Psoas muscle (tissue), 8 donors: ENCODE data around the gene KMT5B. TPM values are rescaled to one million over a fixed set of nuclear protein-coding genes. Genes with fewer than 3 reads are reported as not detected.

Source experiments
- ATAC-seq, 4 donors: fragments of 200-7000 bp; cut with Tn5 transposase; one replicate each; pipeline ENCODE4 v1.9.1; 2020; ENCODE audit warnings: moderate library complexity in 3 of 4, mild to moderate bottlenecking in 2 of 4
- DNase-seq, 2 donors: peaks; one replicate each; pipeline ENCODE4 v3.0.0-alpha.2; 2020
- H3K27ac ChIP-seq: fragments of 200-600 bp; one replicate; pipeline ENCODE4 v1.8.0; 2022
- H3K27me3 ChIP-seq, 3 donors: fragments of 200-600 bp in 1 of 3; one replicate each; pipeline versions ENCODE4 v1.6.1 to v1.8.0; 2013 to 2022; ENCODE audit warnings: low read length in 2 of 3, mild to moderate bottlenecking in 2 of 3, moderate library complexity in 1 of 3; ENCODE audit not compliant: insufficient read depth in 3 of 3
- H3K36me3 ChIP-seq, 2 donors: fragments of 200-600 bp in 1 of 2; one replicate each; pipeline versions ENCODE4 v1.6.1 to v1.8.0; 2013 to 2022; ENCODE audit warnings: low read depth in 1 of 2, mild to moderate bottlenecking in 1 of 2, moderate library complexity in 1 of 2; ENCODE audit not compliant: insufficient read depth in 1 of 2
- H3K4me1 ChIP-seq: fragments of 200-600 bp; one replicate; pipeline ENCODE4 v1.8.0; 2022
- H3K4me3 ChIP-seq: fragments of 200-600 bp; one replicate; pipeline ENCODE4 v1.8.0; 2022; ENCODE audit warnings: mild to moderate bottlenecking
- H3K9me3 ChIP-seq: fragments of 200-600 bp; one replicate; pipeline ENCODE4 v1.8.0; 2022
- CTCF ChIP-seq: fragments of 200-600 bp; IDR thresholded peaks from one replicate; pipeline ENCODE4 v1.8.0; 2022; ENCODE audit warnings: antibody characterized with exemption
- WGBS, 3 donors: extraction: QIAGEN DNeasy Blood & Tissue Kit; methylation state at CpG; one replicate each; pipeline versions ENCODE4 v1.1.6 to v1.1.7; 2013; 5-methylcytosine and 5-hydroxymethylcytosine counted together
- intact Hi-C, 2 donors: fragments of 100-400 bp; cut with DNase I; formaldehyde crosslinking; loops; one replicate each; pipeline versions ENCODE4 v1.11.0 to v1.14.2; 2022
- polyA plus RNA-seq, 3 donors: library from polyadenylated mRNA; stranded (reverse); fragments of 200-250 nt; gene quantifications; one replicate each; pipeline ENCODE4 v1.2.3, GENCODE V29; 2013
- total RNA-seq, 4 donors: library from RNA; stranded (reverse); fragmentation: NEBNext Ultra II Directional in 2 of 4; extraction: Animal tissue kit (Norgen Biotek cat#: 25700) in 2 of 4; gene quantifications; one replicate each; pipeline versions ENCODE4 v1.2.1 to v1.2.4, GENCODE V29; 2021 to 2023
- donor health status: healthy with polysubstance abuse.
- donor health status: DM: no; HTN: no; CAD: no; lungs with moderate emphysema.
- donor health status: Bipolar disorder and iron deficiency.
- donor health status: healthy.
- donor health status: DM: yes; HTN: yes; CAD: no.
- donor health status: DM: no; HTN: no; CAD: no.
- donor health status: DM: no; HTN: no; CAD: no.
- donor health status: DM: yes; HTN: yes; CAD: no.

Gene KMT5B
- total and polyA plus RNA-seq, 7 donors: 9.8 to 27.6 (median 18.1) TPM

- intact Hi-C loops: no loop called here
- ATAC-seq (no peak), DNase-seq (no peak)
- Histone ChIP-seq H3K27ac (no peak overlapping the region), H3K27me3 (no peaks in the 10 kb centered on the region), H3K9me3 (no peaks in the 10 kb centered on the region), H3K4me1 (no peaks in the 10 kb centered on the region), H3K36me3 (no peaks in the 10 kb centered on the region), H3K4me3 (no peak overlapping the region)
- no peak for TF ChIP-seq CTCF
- 74 to 79% (median 78%) methylated on average over 6 of the region's 6 CpGs for WGBS, 3 donors
These were observed 10.2 kb upstream of the KMT5B start for GRCh38 chr11:68223275-68223674.

- no peaks in the 10 kb centered on the region for H3K36me3 ChIP-seq
- no peaks in the 10 kb centered on the region for H3K9me3 ChIP-seq
- H3K4me3 ChIP-seq: no peak overlapping the region
- no peak overlapping the region for H3K27ac ChIP-seq
- intact Hi-C loops: no loop called here
- H3K27me3 ChIP-seq: no peaks in the 10 kb centered on the region
- no peaks in the 10 kb centered on the region for H3K4me1 ChIP-seq
- ATAC-seq (no peak), DNase-seq (no peak)
- TF ChIP-seq CTCF: no peak
- 84 to 89% (median 84%) methylated on average over 5 of the region's 5 CpGs for WGBS, 3 donors
These were observed 8.3 kb upstream of the KMT5B start for GRCh38 chr11:68221406-68221805.

- DNase-seq: peak; percentile 49 to 88
These were observed 3.3 kb upstream of the KMT5B start for GRCh38 chr11:68216171-68216938.

GRCh38 chr11:68215524-68216170 lies 2.6 kb upstream of the KMT5B start:
- H3K27ac ChIP-seq: peak overlapping the region; percentile 96
- H3K4me3 ChIP-seq: peak overlapping the region; percentile 50
- no peak for TF ChIP-seq CTCF
- ATAC-seq: no peak
- no peak for DNase-seq
- intact Hi-C loops: no loop called here
- 47 to 56% (median 48%) methylated on average over 6 of the region's 6 CpGs for WGBS, 3 donors
- no peaks in the 10 kb centered on the region for H3K9me3 ChIP-seq
- peaks cover 37% of the 10 kb centered on the region for H3K4me1 ChIP-seq
- no peaks in the 10 kb centered on the region for H3K27me3 ChIP-seq
- H3K36me3 ChIP-seq: no peaks in the 10 kb centered on the region

More at GRCh38 chr11:68216171-68216938, 3.3 kb upstream of the KMT5B start:
- Histone ChIP-seq H3K27me3 (no peaks in the 10 kb centered on the region), H3K9me3 (no peaks in the 10 kb centered on the region), H3K36me3 (no peaks in the 10 kb centered on the region), H3K4me1 (peaks cover 30% of the 10 kb centered on the region), H3K27ac (peak overlapping the region; percentile 96), H3K4me3 (peak overlapping the region; percentile 50)
- 25 to 35% (median 29%) methylated on average over 22 of the region's 22 CpGs for WGBS, 3 donors
- ATAC-seq: peak; percentile 70 to 82 (median 80)
- intact Hi-C loops: no loop called here
- TF ChIP-seq CTCF: no peak
